NCI-H1436 treated with DMSO at 0.1 percent for 48 hours (cell line): Measurements from ENCODE around the gene OGFR.
A peak's percentile ranks its signal among the peaks of the same experiment; 100 is the strongest.

ENCODE experiments used
- DNase-seq: peaks from one replicate; lab custom pipeline; 2025; lab: John Stamatoyannopoulos, UW

OGFR gene

GRCh38 chr20:62784497-62784896 lies 20.1 kb upstream of the OGFR start:
- no peak for DNase-seq

GRCh38 chr20:62785393-62785792 lies 19.2 kb upstream of the OGFR start:
- no peak for DNase-seq

GRCh38 chr20:62786157-62786556 lies 18.5 kb upstream of the OGFR start:
- no peak for DNase-seq

GRCh38 chr20:62787321-62787720 lies 17.3 kb upstream of the OGFR start:
- no peak for DNase-seq

GRCh38 chr20:62787866-62788265 lies 16.8 kb upstream of the OGFR start:
- DNase-seq: no peak

GRCh38 chr20:62788607-62789006 lies 16.0 kb upstream of the OGFR start:
- DNase-seq: no peak

GRCh38 chr20:62790075-62790474 lies 14.6 kb upstream of the OGFR start:
- DNase-seq: no peak

- DNase-seq: peak; percentile 63
Measured at GRCh38 chr20:62791301-62792181, 13.1 kb upstream of the OGFR start.

GRCh38 chr20:62792182-62792939 lies 12.3 kb upstream of the OGFR start:
- DNase-seq: no peak

GRCh38 chr20:62792940-62793756 lies 11.5 kb upstream of the OGFR start:
- DNase-seq: no peak

- no peak for DNase-seq
Measured at GRCh38 chr20:62793757-62794006, 11.0 kb upstream of the OGFR start.

- peak; percentile 79 for DNase-seq
Measured at GRCh38 chr20:62794007-62794724, 10.5 kb upstream of the OGFR start.

- no peak for DNase-seq
Measured at GRCh38 chr20:62795023-62795761, 9.4 kb upstream of the OGFR start.

- DNase-seq: no peak
Measured at GRCh38 chr20:62796699-62797491, 7.7 kb upstream of the OGFR start.

- no peak for DNase-seq
Measured at GRCh38 chr20:62797671-62798532, 6.7 kb upstream of the OGFR start.

- no peak for DNase-seq
Measured at GRCh38 chr20:62799036-62799435, 5.6 kb upstream of the OGFR start.

- no peak for DNase-seq
Measured at GRCh38 chr20:62799459-62799858, 5.2 kb upstream of the OGFR start.

- DNase-seq: no peak
Measured at GRCh38 chr20:62799873-62800272, 4.8 kb upstream of the OGFR start.
